Adrenal gland (tissue), 5 donors: ENCODE measurements around the gene ACY1.

ENCODE experiments used
- CTCF ChIP-seq, 6 experiments: fragments of 450-650 bp in 4 of 6; fragments of 200-600 bp in 2 of 6; sonication (generic) in 1 of 6; IDR thresholded peaks; 1 replicate in 5 of 6; 2 replicates in 1 of 6; pipeline versions ENCODE4 v1.5.1 to v1.8.0; 2016 to 2021; ENCODE audit warnings: antibody characterized with exemption in 6 of 6, mild to moderate bottlenecking in 2 of 6, moderate library complexity in 1 of 6
- POLR2A ChIP-seq, 2 donors: fragments of 450-650 bp; IDR thresholded peaks; one replicate each; pipeline ENCODE4 v1.6.1; 2017; ENCODE audit warnings: antibody characterized with exemption in 2 of 2, mild to moderate bottlenecking in 2 of 2, moderate library complexity in 1 of 2
- donor health status: DM: no; HTN: no; CAD: no.

- TF ChIP-seq CTCF (IDR thresholded peaks at IDR 0.05) (no peak), POLR2A (IDR thresholded peaks at IDR 0.05) (no peak)
Measured at GRCh38 chr3:51971350-51971749, 12.0 kb upstream of the ACY1 start.
